Left hindlimb (tissue), 1 donor: ENCODE measurements around the gene HS3ST4.

Experiments used
- DNase-seq: peaks from one replicate; pipeline ENCODE4 v3.0.0-alpha.2; 2018

Gene HS3ST4

GRCh38 chr16:25828510-25828909, 136.8 kb downstream of the HS3ST4 start:
- no peak for DNase-seq

GRCh38 chr16:25832291-25832690, 140.5 kb downstream of the HS3ST4 start:
- no peak for DNase-seq

- no peak for DNase-seq
Observed at GRCh38 chr16:25834101-25834500, 142.3 kb downstream of the HS3ST4 start.

- no peak for DNase-seq
Observed at GRCh38 chr16:25835126-25835525, 143.4 kb downstream of the HS3ST4 start.

- peak; percentile 46 for DNase-seq
Observed at GRCh38 chr16:25838724-25839186, 147.0 kb downstream of the HS3ST4 start.

- DNase-seq, result no peak
Observed at GRCh38 chr16:25841761-25842160, 150.0 kb downstream of the HS3ST4 start.

- DNase-seq, result no peak
Observed at GRCh38 chr16:25845901-25846300, 154.1 kb downstream of the HS3ST4 start.

- no peak for DNase-seq
Observed at GRCh38 chr16:25854141-25854540, 162.4 kb downstream of the HS3ST4 start.

- DNase-seq, result no peak
Observed at GRCh38 chr16:25855063-25855462, 163.3 kb downstream of the HS3ST4 start.

GRCh38 chr16:25855818-25856217, 164.1 kb downstream of the HS3ST4 start:
- DNase-seq, result no peak

- no peak for DNase-seq
Observed at GRCh38 chr16:25859645-25860044, 167.9 kb downstream of the HS3ST4 start.

GRCh38 chr16:25867041-25867440, 175.3 kb downstream of the HS3ST4 start:
- no peak for DNase-seq

GRCh38 chr16:25868106-25868505, 176.3 kb downstream of the HS3ST4 start:
- no peak for DNase-seq

- DNase-seq, result no peak
Observed at GRCh38 chr16:25868706-25869370, 177.1 kb downstream of the HS3ST4 start.

- no peak for DNase-seq
Observed at GRCh38 chr16:25872369-25873070, 180.8 kb downstream of the HS3ST4 start.

- no peak for DNase-seq
Observed at GRCh38 chr16:25874196-25874595, 182.4 kb downstream of the HS3ST4 start.

- peak; percentile 64 for DNase-seq
Observed at GRCh38 chr16:25875956-25876598, 184.3 kb downstream of the HS3ST4 start.

- DNase-seq, result no peak
Observed at GRCh38 chr16:25877103-25877502, 185.3 kb downstream of the HS3ST4 start.

- DNase-seq, result no peak
Observed at GRCh38 chr16:25886598-25886997, 194.8 kb downstream of the HS3ST4 start.

GRCh38 chr16:25888868-25889267, 197.1 kb downstream of the HS3ST4 start:
- DNase-seq, result no peak

GRCh38 chr16:25893332-25893731, 201.6 kb downstream of the HS3ST4 start:
- DNase-seq, result no peak

GRCh38 chr16:25894093-25894492, 202.3 kb downstream of the HS3ST4 start:
- DNase-seq, result no peak

- DNase-seq, result no peak
Observed at GRCh38 chr16:25895380-25895779, 203.6 kb downstream of the HS3ST4 start.

- DNase-seq, result no peak
Observed at GRCh38 chr16:25896411-25896810, 204.7 kb downstream of the HS3ST4 start.
